Activated naive CD8-positive, alpha-beta T cell treated with anti-CD3 and anti-CD28 coated beads, Interleukin-2, amount 50 U/mL, for 24 hours (primary cell): ENCODE results near the gene NOM1.

Experiments used
- ATAC-seq: fragments of 150-1000 bp; cut with Tn5 transposase; one replicate; pipeline ENCODE4 v1.10.0; 2021
- DNase-seq: peaks from one replicate; pipeline ENCODE4 v3.0.0; 2021
- H3K27ac Mint-ChIP-seq: one replicate; pipeline ENCODE4 v1.8.0; 2021; ENCODE audit warnings: mild to moderate bottlenecking, mixed read lengths
- H3K27me3 Mint-ChIP-seq: one replicate; pipeline ENCODE4 v1.8.0; 2021; ENCODE audit warnings: mixed read lengths
- H3K36me3 Mint-ChIP-seq: one replicate; pipeline ENCODE4 v1.8.0; 2021; ENCODE audit warnings: low read depth, mixed read lengths
- H3K4me1 Mint-ChIP-seq: one replicate; pipeline ENCODE4 v1.8.0; 2021; ENCODE audit warnings: mixed read lengths
- H3K4me3 Mint-ChIP-seq: one replicate; pipeline ENCODE4 v1.8.0; 2021; ENCODE audit warnings: mild to moderate bottlenecking, moderate library complexity, mixed read lengths
- H3K9me3 Mint-ChIP-seq: one replicate; pipeline ENCODE4 v1.8.0; 2021; ENCODE audit warnings: mixed read lengths

The NOM1 gene

GRCh38 chr7:157002819-157003421, 53.4 kb downstream of the NOM1 start:
- Mint-ChIP-seq H3K27me3 (peaks cover 80% of the 10 kb centered on the region), H3K4me3 (no peak overlapping the region), H3K4me1 (peaks cover 22% of the 10 kb centered on the region), H3K36me3 (no peaks in the 10 kb centered on the region), H3K27ac (no peak overlapping the region), H3K9me3 (no peaks in the 10 kb centered on the region)
- no peak for ATAC-seq
- no peak for DNase-seq

GRCh38 chr7:157003445-157003755, 53.9 kb downstream of the NOM1 start:
- no peak for ATAC-seq
- Mint-ChIP-seq H3K27ac (no peak overlapping the region), H3K4me1 (peaks cover 22% of the 10 kb centered on the region), H3K27me3 (peaks cover 80% of the 10 kb centered on the region), H3K9me3 (no peaks in the 10 kb centered on the region), H3K36me3 (no peaks in the 10 kb centered on the region), H3K4me3 (no peak overlapping the region)
- DNase-seq = no peak

- Mint-ChIP-seq H3K36me3 (no peaks in the 10 kb centered on the region), H3K4me1 (peaks cover 24% of the 10 kb centered on the region), H3K27ac (no peak overlapping the region), H3K9me3 (no peaks in the 10 kb centered on the region), H3K4me3 (no peak overlapping the region), H3K27me3 (peaks cover 80% of the 10 kb centered on the region)
- DNase-seq (no peak), ATAC-seq (no peak)
These were observed 54.4 kb downstream of the NOM1 start for GRCh38 chr7:157003756-157004520.

GRCh38 chr7:157004521-157005455, 55.3 kb downstream of the NOM1 start:
- H3K27ac Mint-ChIP-seq = no peak overlapping the region
- no peaks in the 10 kb centered on the region for H3K9me3 Mint-ChIP-seq
- H3K4me1 Mint-ChIP-seq = peaks cover 24% of the 10 kb centered on the region
- H3K27me3 Mint-ChIP-seq = peaks cover 81% of the 10 kb centered on the region
- ATAC-seq (no peak), DNase-seq (no peak)
- H3K4me3 Mint-ChIP-seq = no peak overlapping the region
- no peaks in the 10 kb centered on the region for H3K36me3 Mint-ChIP-seq

GRCh38 chr7:157005456-157006204, 56.1 kb downstream of the NOM1 start:
- no peak for DNase-seq

GRCh38 chr7:157006205-157006747, 56.8 kb downstream of the NOM1 start:
- H3K27ac Mint-ChIP-seq = no peak overlapping the region
- peaks cover 72% of the 10 kb centered on the region for H3K27me3 Mint-ChIP-seq
- peaks cover 16% of the 10 kb centered on the region for H3K4me1 Mint-ChIP-seq
- DNase-seq (no peak), ATAC-seq (no peak)
- no peaks in the 10 kb centered on the region for H3K9me3 Mint-ChIP-seq
- no peaks in the 10 kb centered on the region for H3K36me3 Mint-ChIP-seq
- no peak overlapping the region for H3K4me3 Mint-ChIP-seq

More at GRCh38 chr7:157005456-157006204, 56.1 kb downstream of the NOM1 start:
- Mint-ChIP-seq H3K4me3 (no peak overlapping the region), H3K36me3 (no peaks in the 10 kb centered on the region), H3K27ac (no peak overlapping the region), H3K4me1 (peaks cover 21% of the 10 kb centered on the region), H3K27me3 (peaks cover 76% of the 10 kb centered on the region), H3K9me3 (no peaks in the 10 kb centered on the region)
- no peak for ATAC-seq

GRCh38 chr7:157006829-157007469, 57.4 kb downstream of the NOM1 start:
- H3K36me3 Mint-ChIP-seq = no peaks in the 10 kb centered on the region
- peaks cover 73% of the 10 kb centered on the region for H3K27me3 Mint-ChIP-seq
- H3K4me1 Mint-ChIP-seq = peaks cover 21% of the 10 kb centered on the region
- no peaks in the 10 kb centered on the region for H3K9me3 Mint-ChIP-seq
- DNase-seq = no peak
- no peak overlapping the region for H3K4me3 Mint-ChIP-seq
- ATAC-seq = no peak
- H3K27ac Mint-ChIP-seq = no peak overlapping the region

GRCh38 chr7:157007470-157008066, 58.1 kb downstream of the NOM1 start:
- peaks cover 75% of the 10 kb centered on the region for H3K27me3 Mint-ChIP-seq
- no peak overlapping the region for H3K4me3 Mint-ChIP-seq
- H3K9me3 Mint-ChIP-seq = no peaks in the 10 kb centered on the region
- H3K4me1 Mint-ChIP-seq = peaks cover 22% of the 10 kb centered on the region
- DNase-seq (no peak), ATAC-seq (no peak)
- no peaks in the 10 kb centered on the region for H3K36me3 Mint-ChIP-seq
- H3K27ac Mint-ChIP-seq = no peak overlapping the region

- no peaks in the 10 kb centered on the region for H3K36me3 Mint-ChIP-seq
These were observed 59.0 kb downstream of the NOM1 start for GRCh38 chr7:157008206-157009169.

GRCh38 chr7:157009170-157009777, 59.8 kb downstream of the NOM1 start:
- H3K9me3 Mint-ChIP-seq = no peaks in the 10 kb centered on the region
- H3K27me3 Mint-ChIP-seq = peaks cover 80% of the 10 kb centered on the region
- peaks cover 20% of the 10 kb centered on the region for H3K4me1 Mint-ChIP-seq
- no peaks in the 10 kb centered on the region for H3K36me3 Mint-ChIP-seq
- no peak overlapping the region for H3K27ac Mint-ChIP-seq
- H3K4me3 Mint-ChIP-seq = no peak overlapping the region
- no peak for ATAC-seq
- no peak for DNase-seq

More at GRCh38 chr7:157008206-157009169, 59.0 kb downstream of the NOM1 start:
- DNase-seq (no peak), ATAC-seq (no peak)
- no peak overlapping the region for H3K27ac Mint-ChIP-seq
- H3K27me3 Mint-ChIP-seq = peaks cover 79% of the 10 kb centered on the region
- no peak overlapping the region for H3K4me3 Mint-ChIP-seq
- H3K4me1 Mint-ChIP-seq = peaks cover 22% of the 10 kb centered on the region
- H3K9me3 Mint-ChIP-seq = no peaks in the 10 kb centered on the region

- H3K27me3 Mint-ChIP-seq = peaks cover 80% of the 10 kb centered on the region
- no peak for DNase-seq
- peaks cover 14% of the 10 kb centered on the region for H3K4me1 Mint-ChIP-seq
- ATAC-seq = no peak
- H3K36me3 Mint-ChIP-seq = no peaks in the 10 kb centered on the region
- H3K27ac Mint-ChIP-seq = no peak overlapping the region
- H3K9me3 Mint-ChIP-seq = no peaks in the 10 kb centered on the region
- H3K4me3 Mint-ChIP-seq = no peak overlapping the region
These were observed 60.5 kb downstream of the NOM1 start for GRCh38 chr7:157009778-157010587.
